ENCODE results near the gene NEURL1B.

The NEURL1B gene

GRCh38 chr5:172661526-172661925, 20.5 kb downstream of the NEURL1B start:
- Histone ChIP-seq H3K36me3 (ENCODE audit: insufficient read depth, low read depth, low read length) (no peaks in the 10 kb centered on the region), H3K4me1 (ENCODE audit: insufficient read depth, low read length) (peaks cover 3% of the 10 kb centered on the region; the same call in 1 of the 2 replicates), H3K9me3 (ENCODE audit: insufficient read depth, low read depth, low read length) (no peaks in the 10 kb centered on the region), H3K9ac (ENCODE audit: low read depth, low read length) (no peak overlapping the region), H3K4me3 (ENCODE audit: low read length) (no peak overlapping the region), H3K27me3 (ENCODE audit: insufficient read depth, low read length) (no peaks in the 10 kb centered on the region), H3K27ac (ENCODE audit: low read length) (no peak overlapping the region)

GRCh38 chr5:172662596-172662995, 21.5 kb downstream of the NEURL1B start:
- peaks cover 3% of the 10 kb centered on the region; the same call in 1 of the 2 replicates for H3K4me1 ChIP-seq (ENCODE audit: insufficient read depth, low read length)
- no peaks in the 10 kb centered on the region for H3K9me3 ChIP-seq (ENCODE audit: insufficient read depth, low read depth, low read length)
- H3K9ac ChIP-seq (ENCODE audit: low read depth, low read length), result no peak overlapping the region
- no peak overlapping the region for H3K27ac ChIP-seq (ENCODE audit: low read length)
- no peak overlapping the region for H3K4me3 ChIP-seq (ENCODE audit: low read length)
- H3K36me3 ChIP-seq (ENCODE audit: insufficient read depth, low read depth, low read length), result no peaks in the 10 kb centered on the region
- no peaks in the 10 kb centered on the region for H3K27me3 ChIP-seq (ENCODE audit: insufficient read depth, low read length)

DNA sequence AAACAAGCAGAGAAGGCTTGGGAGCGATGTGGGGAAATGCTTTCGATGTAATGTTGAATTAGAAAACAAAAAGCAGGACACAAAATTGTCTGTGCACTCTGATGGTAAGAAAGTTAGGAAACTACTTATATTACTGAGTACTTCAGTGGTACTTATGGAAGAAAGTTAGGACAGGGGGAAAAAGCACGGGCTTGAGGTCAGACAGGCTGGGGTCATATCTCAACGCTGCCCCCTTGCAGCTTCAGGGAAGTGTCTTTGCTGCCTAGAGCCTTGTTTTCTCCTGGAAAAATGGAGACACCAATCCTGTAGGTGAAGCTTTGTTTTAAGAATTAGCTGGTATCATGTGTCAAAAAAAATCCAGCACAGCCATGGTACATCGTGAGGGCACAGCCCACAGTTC, 23.0 kb downstream of the NEURL1B start:
- no peak overlapping the region for H3K4me3 ChIP-seq (ENCODE audit: low read length)
- H3K4me1 ChIP-seq (ENCODE audit: insufficient read depth, low read length), result peaks cover 3% of the 10 kb centered on the region; the same call in 1 of the 2 replicates
- H3K27me3 ChIP-seq (ENCODE audit: insufficient read depth, low read length), result no peaks in the 10 kb centered on the region
- no peaks in the 10 kb centered on the region for H3K9me3 ChIP-seq (ENCODE audit: insufficient read depth, low read depth, low read length)
- H3K36me3 ChIP-seq (ENCODE audit: insufficient read depth, low read depth, low read length), result no peaks in the 10 kb centered on the region
- H3K27ac ChIP-seq (ENCODE audit: low read length), result no peak overlapping the region
- H3K9ac ChIP-seq (ENCODE audit: low read depth, low read length), result no peak overlapping the region

DNA sequence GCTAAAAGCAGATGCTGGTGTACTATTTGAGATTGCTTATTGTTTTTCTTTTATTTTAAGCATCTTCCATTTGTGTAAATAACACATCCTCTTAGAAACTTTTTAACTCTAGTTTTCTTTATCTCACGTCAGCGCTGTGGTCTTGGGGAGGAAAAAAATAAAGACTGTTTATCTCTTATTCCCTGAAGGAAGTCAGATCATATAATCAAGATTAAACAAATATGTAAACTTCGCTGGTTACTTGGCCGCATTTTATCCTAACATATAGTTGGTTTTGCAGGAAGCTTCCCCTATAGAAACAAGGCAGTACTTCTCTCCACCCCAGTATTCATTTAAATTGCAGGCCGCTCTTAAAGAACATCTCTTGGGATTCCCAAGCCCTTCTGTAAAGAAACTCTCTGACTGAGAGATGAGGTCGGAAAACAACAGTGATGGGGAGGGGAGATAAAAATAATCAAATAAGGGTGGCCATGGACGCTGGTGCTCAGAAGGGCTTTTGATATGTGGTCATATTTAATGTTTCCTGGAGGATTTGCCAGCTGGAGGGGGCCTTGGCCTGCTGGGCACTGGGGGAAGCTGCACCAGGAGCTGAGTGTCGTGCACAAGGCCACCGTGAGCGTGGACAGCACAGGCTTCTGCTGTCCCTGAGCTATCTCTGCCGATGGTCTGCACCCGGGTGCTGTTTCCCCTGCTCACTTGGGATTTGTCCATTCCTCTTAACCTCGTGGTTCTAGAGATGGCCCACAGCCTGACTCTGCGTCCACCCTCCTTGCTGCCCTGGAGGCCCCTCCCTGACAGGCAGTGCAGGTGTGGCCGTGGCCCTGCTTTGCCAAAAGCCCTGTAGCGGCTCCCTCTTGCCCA, 23.8 kb downstream of the NEURL1B start:
- H3K27ac ChIP-seq (ENCODE audit: low read length), result no peak overlapping the region
- no peak overlapping the region for H3K4me3 ChIP-seq (ENCODE audit: low read length)
- H3K9ac ChIP-seq (ENCODE audit: low read depth, low read length), result no peak overlapping the region
- peaks cover 3% of the 10 kb centered on the region; the same call in 1 of the 2 replicates for H3K4me1 ChIP-seq (ENCODE audit: insufficient read depth, low read length)
- no peaks in the 10 kb centered on the region for H3K27me3 ChIP-seq (ENCODE audit: insufficient read depth, low read length)
- H3K9me3 ChIP-seq (ENCODE audit: insufficient read depth, low read depth, low read length), result no peaks in the 10 kb centered on the region
- H3K36me3 ChIP-seq (ENCODE audit: insufficient read depth, low read depth, low read length), result no peaks in the 10 kb centered on the region

DNA sequence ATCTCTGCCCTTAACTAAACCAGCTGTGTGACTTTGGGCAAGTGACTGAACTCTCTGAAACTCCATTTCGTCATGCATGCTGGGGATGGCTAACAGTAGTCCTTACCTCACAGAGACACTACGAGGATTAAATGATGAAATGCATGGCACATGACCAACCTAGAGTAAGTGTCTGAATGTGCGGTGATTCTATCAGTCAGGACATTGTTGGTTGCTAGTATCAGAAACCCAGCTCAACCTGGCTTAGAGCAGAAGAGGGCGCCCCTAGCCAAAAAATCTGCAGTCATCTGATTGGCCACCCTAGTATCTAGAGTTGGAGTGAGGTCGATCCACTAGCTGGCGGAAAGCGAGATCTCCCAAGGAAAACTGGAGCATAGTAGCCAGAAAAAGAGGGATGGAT, 25.2 kb downstream of the NEURL1B start:
- no peak overlapping the region for H3K4me3 ChIP-seq (ENCODE audit: low read length)
- no peaks in the 10 kb centered on the region for H3K27me3 ChIP-seq (ENCODE audit: insufficient read depth, low read length)
- no peaks in the 10 kb centered on the region for H3K4me1 ChIP-seq (ENCODE audit: insufficient read depth, low read length)
- no peak overlapping the region for H3K27ac ChIP-seq (ENCODE audit: low read length)
- no peaks in the 10 kb centered on the region for H3K36me3 ChIP-seq (ENCODE audit: insufficient read depth, low read depth, low read length)
- H3K9me3 ChIP-seq (ENCODE audit: insufficient read depth, low read depth, low read length), result no peaks in the 10 kb centered on the region
- H3K9ac ChIP-seq (ENCODE audit: low read depth, low read length), result no peak overlapping the region

- no peaks in the 10 kb centered on the region for H3K36me3 ChIP-seq (ENCODE audit: insufficient read depth, low read depth, low read length)
- no peak overlapping the region for H3K9ac ChIP-seq (ENCODE audit: low read depth, low read length)
- no peaks in the 10 kb centered on the region for H3K9me3 ChIP-seq (ENCODE audit: insufficient read depth, low read depth, low read length)
- no peak overlapping the region for H3K4me3 ChIP-seq (ENCODE audit: low read length)
- no peaks in the 10 kb centered on the region for H3K27me3 ChIP-seq (ENCODE audit: insufficient read depth, low read length)
- H3K4me1 ChIP-seq (ENCODE audit: insufficient read depth, low read length), result no peaks in the 10 kb centered on the region
- H3K27ac ChIP-seq (ENCODE audit: low read length), result no peak overlapping the region
These were observed 26.9 kb downstream of the NEURL1B start for GRCh38 chr5:172667786-172668593.

GRCh38 chr5:172668594-172669071, 27.6 kb downstream of the NEURL1B start:
- no peak overlapping the region for H3K9ac ChIP-seq (ENCODE audit: low read depth, low read length)
- no peaks in the 10 kb centered on the region for H3K27me3 ChIP-seq (ENCODE audit: insufficient read depth, low read length)
- no peaks in the 10 kb centered on the region for H3K9me3 ChIP-seq (ENCODE audit: insufficient read depth, low read depth, low read length)
- H3K4me1 ChIP-seq (ENCODE audit: insufficient read depth, low read length), result no peaks in the 10 kb centered on the region
- no peaks in the 10 kb centered on the region for H3K36me3 ChIP-seq (ENCODE audit: insufficient read depth, low read depth, low read length)
- no peak overlapping the region for H3K4me3 ChIP-seq (ENCODE audit: low read length)
- no peak overlapping the region for H3K27ac ChIP-seq (ENCODE audit: low read length)

DNA sequence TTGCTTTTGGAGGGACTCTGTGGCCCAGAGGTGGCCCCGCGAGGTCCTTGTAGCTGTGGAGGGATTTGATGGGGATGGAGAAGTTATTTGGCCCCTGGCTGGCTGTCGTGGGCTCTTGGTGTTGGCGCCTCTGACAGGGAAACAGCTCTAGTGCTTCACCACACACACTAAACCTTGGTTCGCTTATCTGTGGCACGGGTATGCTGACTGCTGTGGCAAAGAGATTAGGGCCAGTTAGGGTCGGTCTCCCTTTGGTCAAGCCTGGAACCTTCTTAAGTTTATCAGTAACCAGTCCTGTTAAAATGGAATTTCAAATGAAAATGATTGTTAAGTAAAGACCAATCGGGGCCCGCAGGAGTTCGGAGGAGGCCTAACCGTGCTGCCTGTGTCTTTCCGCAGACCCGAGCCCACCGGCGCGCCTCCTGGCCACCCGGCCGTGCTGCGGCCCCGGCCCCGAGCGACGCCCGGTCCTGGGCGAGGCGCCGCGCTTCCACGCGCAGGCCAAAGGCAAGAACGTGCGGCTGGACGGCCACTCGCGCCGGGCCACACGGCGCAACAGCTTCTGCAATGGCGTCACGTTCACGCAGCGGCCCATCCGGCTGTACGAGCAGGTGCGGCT, 28.4 kb downstream of the NEURL1B start:
- Histone ChIP-seq H3K4me1 (ENCODE audit: insufficient read depth, low read length) (no peaks in the 10 kb centered on the region), H3K27ac (ENCODE audit: low read length) (no peak overlapping the region), H3K4me3 (ENCODE audit: low read length) (no peak overlapping the region), H3K27me3 (ENCODE audit: insufficient read depth, low read length) (no peaks in the 10 kb centered on the region), H3K9me3 (ENCODE audit: insufficient read depth, low read depth, low read length) (no peaks in the 10 kb centered on the region), H3K36me3 (ENCODE audit: insufficient read depth, low read depth, low read length) (no peaks in the 10 kb centered on the region), H3K9ac (ENCODE audit: low read depth, low read length) (no peak overlapping the region)

DNA sequence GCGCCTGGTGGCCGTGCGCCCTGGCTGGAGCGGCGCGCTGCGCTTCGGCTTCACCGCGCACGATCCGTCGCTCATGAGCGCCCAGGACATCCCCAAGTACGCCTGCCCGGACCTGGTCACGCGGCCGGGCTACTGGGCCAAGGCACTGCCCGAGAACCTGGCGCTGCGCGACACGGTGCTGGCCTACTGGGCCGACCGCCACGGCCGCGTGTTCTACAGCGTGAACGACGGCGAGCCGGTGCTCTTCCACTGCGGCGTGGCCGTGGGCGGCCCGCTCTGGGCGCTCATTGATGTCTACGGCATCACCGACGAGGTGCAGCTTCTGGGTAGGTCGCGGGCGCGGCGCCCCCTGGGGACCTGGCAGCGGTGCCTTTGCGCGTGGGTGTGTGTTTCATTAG, 28.9 kb downstream of the NEURL1B start:
- Histone ChIP-seq H3K27me3 (ENCODE audit: insufficient read depth, low read length) (no peaks in the 10 kb centered on the region), H3K36me3 (ENCODE audit: insufficient read depth, low read depth, low read length) (no peaks in the 10 kb centered on the region), H3K4me3 (ENCODE audit: low read length) (no peak overlapping the region), H3K4me1 (ENCODE audit: insufficient read depth, low read length) (no peaks in the 10 kb centered on the region), H3K9me3 (ENCODE audit: insufficient read depth, low read depth, low read length) (no peaks in the 10 kb centered on the region), H3K9ac (ENCODE audit: low read depth, low read length) (no peak overlapping the region), H3K27ac (ENCODE audit: low read length) (no peak overlapping the region)

DNA sequence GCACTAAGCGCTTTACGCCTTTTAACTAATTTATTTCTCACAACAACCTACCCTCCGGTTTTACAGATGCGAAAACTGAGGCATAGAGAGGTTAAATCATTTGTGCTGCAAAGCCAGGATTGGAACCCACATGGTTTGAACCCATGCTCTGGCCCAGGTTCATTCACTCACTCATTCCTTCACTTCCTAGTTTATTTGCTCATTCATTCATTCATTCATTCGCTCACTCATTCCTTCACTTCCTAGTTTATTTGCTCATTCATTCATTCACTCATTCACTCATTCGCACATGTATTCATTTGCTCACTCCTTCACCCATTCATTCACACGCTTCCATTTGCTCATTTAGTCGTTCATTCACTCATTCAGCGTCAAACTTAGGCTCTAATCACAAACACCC, 29.4 kb downstream of the NEURL1B start:
- no peak overlapping the region for H3K9ac ChIP-seq (ENCODE audit: low read depth, low read length)
- H3K4me3 ChIP-seq (ENCODE audit: low read length), result no peak overlapping the region
- H3K27ac ChIP-seq (ENCODE audit: low read length), result no peak overlapping the region
- H3K4me1 ChIP-seq (ENCODE audit: insufficient read depth, low read length), result no peaks in the 10 kb centered on the region
- H3K9me3 ChIP-seq (ENCODE audit: insufficient read depth, low read depth, low read length), result no peaks in the 10 kb centered on the region
- H3K36me3 ChIP-seq (ENCODE audit: insufficient read depth, low read depth, low read length), result no peaks in the 10 kb centered on the region
- H3K27me3 ChIP-seq (ENCODE audit: insufficient read depth, low read length), result no peaks in the 10 kb centered on the region

DNA sequence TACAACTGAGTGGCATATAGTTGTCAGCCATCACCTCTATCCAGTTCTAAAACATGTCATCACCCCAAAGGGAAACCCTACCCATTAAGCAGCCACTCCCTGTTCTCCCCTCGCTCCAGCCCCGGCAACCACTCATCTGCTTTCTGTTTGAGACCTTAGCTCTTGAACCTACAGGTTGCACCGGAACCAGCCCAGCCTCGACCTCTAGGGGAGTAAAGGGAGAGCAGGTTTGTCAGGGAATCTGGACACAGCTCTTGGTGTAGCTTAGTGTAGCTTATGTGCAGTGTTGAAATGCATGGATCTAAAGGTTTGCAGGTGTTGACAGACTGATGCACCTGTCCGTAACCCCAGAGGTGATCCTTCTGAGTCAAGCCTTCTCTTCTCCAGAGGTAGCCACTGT, 30.0 kb downstream of the NEURL1B start:
- no peaks in the 10 kb centered on the region for H3K27me3 ChIP-seq (ENCODE audit: insufficient read depth, low read length)
- no peaks in the 10 kb centered on the region for H3K36me3 ChIP-seq (ENCODE audit: insufficient read depth, low read depth, low read length)
- no peak overlapping the region for H3K4me3 ChIP-seq (ENCODE audit: low read length)
- no peak overlapping the region for H3K27ac ChIP-seq (ENCODE audit: low read length)
- H3K9me3 ChIP-seq (ENCODE audit: insufficient read depth, low read depth, low read length), result no peaks in the 10 kb centered on the region
- no peak overlapping the region for H3K9ac ChIP-seq (ENCODE audit: low read depth, low read length)
- no peaks in the 10 kb centered on the region for H3K4me1 ChIP-seq (ENCODE audit: insufficient read depth, low read length)
